Activated CD4-positive, alpha-beta T cell treated with anti-CD3 and anti-CD28 coated beads, Interleukin-2, Interleukin-4, amounts not matched to agents 100 ng/mL and 50 ng/mL, durations not matched to agents 16 hours and 8 hours (primary cell): ENCODE data around the gene NRARP.

Source experiments
- DNase-seq: peaks from one replicate; pipeline ENCODE4 v3.0.0-alpha.2; 2020; ENCODE audit warnings: low spot score

NRARP gene

GRCh38 chr9:137297966-137298365 is 4.1 kb downstream of the NRARP start:
- no peak for DNase-seq

- DNase-seq = no peak
Measured at GRCh38 chr9:137296670-137297664, 5.1 kb downstream of the NRARP start.

GRCh38 chr9:137295849-137296669 is 6.0 kb downstream of the NRARP start:
- DNase-seq = no peak

DNA sequence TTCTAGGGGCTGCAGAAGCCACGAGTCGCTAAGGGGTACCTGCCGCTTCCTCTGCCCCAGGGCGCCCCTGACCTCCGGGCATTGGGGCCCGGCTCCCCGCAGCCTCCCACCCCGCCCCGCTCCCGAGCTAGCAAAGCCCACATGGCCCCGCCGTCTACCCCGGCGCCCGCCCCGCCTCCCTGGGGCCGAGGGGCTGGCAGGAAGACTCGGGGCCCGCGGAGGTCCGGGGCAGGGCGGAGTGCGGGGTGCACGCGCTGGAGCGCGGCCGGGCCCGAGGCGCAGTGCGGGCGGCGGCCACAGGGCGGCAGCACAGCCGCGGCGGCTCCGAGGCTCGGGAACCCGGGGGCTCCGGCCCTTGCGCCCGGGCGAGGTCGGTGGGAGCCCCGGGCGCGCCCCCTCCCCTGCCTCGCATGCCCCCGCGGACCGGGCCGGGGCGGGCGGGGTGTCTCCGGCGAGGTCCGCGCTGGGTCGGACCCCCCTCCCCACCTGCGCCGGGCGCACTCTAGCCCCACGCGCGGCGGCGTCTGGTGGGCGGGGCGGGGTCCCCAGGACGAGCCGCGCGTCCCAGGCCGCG is 6.7 kb downstream of the NRARP start:
- DNase-seq = peak; percentile 42

DNA sequence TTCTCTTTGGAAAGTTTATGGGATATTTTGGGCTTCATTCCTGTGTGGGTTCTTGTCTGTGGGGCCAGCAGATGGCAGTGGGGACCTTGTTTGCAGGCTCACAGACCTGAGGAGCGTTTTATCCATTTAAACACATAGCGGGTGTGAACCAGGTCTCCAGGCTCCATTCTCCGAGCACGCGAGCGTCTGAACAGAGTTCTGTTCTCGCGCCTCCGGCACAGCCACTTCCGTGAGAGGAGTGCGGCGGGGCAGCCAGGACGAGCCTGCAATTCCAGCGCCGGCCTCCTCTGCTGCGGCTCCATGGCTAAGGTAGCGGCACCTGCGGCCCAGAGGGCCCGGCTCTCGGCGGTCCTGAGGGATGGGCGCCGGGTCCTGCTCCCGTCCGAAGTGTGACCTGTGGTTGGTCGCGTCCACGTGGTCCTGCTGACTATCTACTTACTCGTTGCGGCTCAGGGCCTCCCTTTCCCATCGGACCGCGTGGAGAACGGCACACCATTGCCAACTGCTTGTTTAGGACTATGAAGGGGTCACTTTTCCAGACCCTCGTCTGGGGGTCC is 7.3 kb downstream of the NRARP start:
- DNase-seq = no peak

DNA sequence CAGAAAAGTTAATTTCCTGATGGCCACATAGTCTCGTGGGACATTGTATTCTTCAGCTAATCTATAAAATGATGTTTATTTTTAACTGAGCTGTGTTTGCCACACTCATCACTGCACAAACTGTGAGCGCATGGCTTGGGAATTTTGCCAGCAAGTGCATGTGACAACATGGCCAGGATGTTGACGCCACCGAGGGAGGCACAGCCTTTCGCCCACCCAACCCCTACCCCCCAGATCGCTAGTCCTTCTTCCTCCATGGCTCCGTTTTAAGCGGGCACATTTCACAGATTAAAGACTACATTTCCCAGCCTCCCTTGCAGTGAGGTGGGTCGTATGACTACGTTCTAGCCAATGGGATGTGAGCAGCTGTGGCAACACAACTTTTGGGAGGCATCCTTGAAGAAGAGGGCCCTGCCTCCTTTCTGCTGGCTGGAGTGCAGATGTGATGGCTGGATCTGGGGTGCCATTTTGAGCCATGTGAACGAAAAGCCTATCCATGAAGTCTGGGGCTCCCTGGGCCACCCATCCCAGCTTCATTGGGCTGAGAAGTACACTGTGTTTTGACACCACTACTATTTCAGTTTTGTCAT is 7.9 kb downstream of the NRARP start:
- DNase-seq = peak; percentile 46

DNA sequence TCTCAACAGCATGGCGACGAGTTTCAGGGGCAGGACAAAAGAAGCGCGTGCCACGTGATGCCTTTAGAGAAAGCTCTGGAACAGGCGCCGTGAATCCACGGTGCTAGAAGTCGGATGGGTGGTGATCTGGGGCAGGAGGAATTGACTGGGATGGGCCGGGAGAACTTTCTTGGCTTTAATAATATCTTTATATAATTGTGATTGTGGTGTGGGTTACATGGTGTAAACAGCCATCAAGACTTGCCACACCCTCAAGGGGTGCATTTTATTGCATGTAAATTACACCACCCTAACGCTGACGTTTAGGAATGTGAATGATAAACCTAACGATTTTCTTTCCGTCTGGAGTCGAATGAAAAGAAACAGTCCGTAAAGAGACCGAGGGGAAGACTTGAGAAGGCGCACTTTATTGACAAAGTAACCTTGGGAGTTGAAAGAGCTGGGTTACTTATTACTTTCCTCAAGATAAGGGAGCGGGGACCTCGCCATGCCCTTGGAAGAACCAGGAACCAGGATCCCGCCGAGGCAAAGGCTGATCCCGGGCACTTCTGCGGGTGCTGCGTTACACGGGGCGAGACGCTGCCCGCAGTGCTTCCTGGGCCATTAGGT is 8.5 kb downstream of the NRARP start:
- no peak for DNase-seq

DNA sequence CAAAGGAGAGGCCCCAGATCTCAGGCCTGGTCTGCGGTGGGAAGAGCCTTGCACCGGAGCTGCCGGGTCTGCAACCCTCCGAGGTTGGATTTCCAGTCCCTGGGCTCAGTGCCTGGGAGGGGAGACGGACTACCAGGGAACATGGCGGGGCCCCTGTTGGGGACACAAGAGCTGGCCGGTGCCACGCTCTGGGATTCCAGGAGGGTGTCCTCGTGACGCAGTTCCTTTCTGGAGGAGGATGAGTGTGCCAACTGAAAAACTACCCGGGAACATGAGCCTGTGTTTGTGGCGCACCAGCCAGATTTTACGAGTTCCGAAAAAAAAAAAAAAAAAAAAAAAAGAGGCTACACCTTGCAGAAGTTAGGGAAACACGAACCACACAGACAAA is 9.0 kb downstream of the NRARP start:
- DNase-seq = no peak

- peak; percentile 30 for DNase-seq
Measured at GRCh38 chr9:137286975-137287383, 15.1 kb downstream of the NRARP start.

DNA sequence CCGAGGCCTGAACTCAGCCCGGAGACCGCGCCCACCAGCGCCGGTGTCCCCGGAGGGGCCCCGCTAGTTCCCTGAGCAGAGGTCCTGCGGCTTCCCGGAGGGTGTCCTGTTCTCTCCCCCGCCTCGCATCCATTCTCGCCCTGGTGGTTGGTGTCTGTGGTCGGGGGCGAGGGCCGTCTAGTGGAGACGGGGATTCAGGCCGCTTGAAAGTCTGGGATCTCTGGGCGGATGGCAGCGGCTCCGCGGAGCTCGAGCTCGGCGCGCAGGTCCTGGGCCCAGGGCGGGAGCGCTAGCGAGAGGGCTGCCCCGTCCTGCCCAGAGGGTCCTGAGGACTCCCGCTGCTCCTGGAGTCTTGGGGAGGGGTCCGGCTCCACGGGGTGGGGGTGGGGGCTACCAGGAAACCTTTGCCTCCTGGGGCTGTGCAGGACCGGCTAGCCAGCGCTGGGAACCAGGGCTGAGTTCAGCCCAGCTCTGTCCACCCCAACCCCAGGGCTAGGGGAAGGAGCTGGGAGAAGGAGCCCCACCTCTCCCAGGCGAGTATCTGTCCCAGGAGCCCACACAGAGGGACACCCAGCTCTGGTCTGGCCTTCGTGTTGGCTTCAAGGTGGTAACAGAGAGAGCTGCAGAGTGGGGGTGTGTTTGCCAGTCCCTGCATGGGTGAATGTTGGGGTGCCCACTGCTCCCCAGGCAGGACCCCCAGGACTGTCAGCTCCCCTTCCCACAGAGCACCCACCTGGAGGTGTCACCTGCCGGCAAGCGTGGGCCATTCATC is 20.5 kb downstream of the NRARP start:
- DNase-seq = no peak

DNA sequence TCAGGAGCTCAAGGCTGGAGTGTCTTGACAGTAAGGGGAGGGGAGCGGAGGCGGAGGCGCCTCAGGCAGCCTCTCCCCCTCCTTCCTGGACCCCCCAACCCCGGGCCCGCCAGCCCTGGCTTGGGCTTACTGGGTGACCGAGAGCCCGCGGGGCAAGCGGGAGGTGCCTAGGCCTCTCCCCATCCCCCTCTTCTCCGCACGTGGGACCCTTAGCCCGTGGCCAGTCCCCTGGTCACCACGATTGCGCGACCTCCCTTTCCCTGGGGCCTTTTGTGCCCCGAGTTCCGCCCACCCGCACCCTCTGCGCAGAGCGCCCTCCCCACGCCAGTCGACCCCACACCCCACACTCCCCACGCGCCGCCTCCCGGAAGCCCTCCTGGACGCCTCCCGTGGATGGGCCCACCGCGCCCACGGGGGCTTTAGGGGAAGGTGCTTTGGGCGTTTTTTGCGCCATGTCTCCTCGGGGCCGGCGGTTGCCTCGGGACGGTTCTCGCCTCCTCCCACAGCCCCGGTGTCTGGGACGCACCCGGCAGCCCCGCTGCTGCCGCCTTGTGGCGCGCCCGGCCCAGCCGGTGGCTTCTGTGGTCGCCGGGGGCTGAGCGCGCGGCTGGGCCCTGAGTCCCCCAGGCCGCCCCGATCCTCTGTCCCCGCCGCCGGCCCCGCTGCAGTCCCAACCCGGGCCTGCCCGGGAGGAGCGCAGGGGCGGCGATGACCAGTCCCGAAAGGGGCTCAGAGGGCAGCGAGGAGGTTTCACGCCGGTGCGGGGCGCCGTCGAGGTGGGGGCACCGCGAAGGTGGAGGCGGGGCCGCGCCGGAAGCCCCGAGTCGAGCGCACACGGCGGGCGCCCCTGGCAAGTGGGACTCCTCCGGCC is 21.4 kb downstream of the NRARP start:
- DNase-seq = no peak

DNA sequence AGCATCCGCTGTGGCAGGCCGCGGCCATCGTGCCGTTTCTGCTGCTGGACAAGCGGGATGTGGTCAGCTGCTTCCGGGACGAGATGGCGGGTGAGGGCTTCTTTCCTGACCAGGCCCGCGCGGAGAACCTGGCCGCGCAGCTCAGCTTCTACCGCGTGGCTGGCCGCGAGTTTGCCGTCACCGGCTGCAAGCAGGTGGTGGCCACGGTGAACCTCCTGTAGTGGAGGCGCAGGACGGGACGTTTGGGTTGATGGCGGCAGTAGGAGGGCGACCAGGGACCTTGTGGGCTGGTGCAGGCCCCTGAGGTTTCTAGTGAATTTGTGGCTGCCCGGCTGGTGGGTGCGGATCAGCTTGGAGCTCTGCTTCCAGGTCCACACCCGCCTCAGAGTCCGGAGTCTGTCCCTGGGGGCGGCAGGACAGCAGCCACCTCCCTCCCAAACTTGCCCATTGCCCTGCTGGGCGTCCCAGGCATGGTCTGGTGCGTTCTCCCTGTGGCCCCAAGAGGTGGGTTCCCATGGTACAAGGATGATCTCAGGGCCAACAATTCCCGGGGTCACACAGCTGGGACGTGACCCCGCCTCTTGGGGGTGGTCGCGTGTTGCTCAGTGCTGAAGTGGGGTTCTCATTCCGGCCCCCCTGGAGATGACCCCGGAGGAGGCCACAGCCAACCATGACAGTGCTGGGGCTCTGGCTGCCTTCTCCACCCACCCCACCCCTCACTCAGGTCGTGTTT is 22.2 kb downstream of the NRARP start:
- no peak for DNase-seq

GRCh38 chr9:137278721-137279711 is 23.1 kb downstream of the NRARP start:
- DNase-seq = no peak

DNA sequence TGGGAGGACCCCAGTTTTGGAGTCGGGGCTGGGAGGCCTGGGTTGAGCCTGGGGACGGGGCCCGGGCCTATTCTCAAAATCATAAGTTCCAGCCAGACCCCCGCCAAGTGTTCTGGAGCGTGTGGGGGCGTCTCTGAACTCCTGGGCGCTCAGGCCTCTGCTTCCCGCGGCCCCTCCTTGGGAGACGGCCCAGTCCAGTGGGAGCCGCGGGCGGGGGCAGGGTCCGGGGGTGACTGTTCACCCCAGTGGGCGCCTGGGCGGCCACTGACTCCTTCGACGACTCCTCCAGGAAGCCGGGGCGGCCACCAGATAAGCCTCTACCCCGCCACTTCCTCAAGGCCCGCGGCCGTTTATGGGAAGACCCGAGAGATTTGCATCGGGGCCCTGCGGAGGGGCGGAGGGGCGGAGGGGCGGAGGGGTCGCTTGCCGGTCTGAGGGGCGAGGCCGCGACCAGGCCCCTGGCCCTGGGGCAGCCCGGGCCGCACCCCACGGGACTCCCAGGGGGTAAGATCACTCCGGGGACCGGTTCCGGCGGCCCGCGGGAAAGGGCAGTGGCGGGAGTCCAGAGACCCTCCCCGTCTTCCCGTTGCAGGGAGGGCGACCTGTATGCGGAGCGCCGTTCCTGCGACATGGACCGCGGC is 23.9 kb downstream of the NRARP start:
- DNase-seq = no peak

GRCh38 chr9:137277329-137278041 is 24.6 kb downstream of the NRARP start, which contains the start of gene TOR4A:
Gene TOR4A (plus strand): TSS chr9:137277726. CDS start chr9:137278690, 964 bp downstream.
- DNase-seq = peak; percentile 59
